Cerebellar cortex (tissue), 1 donor: ENCODE measurements around the gene EHBP1L1.

Experiments used
- DNase-seq: peaks from one replicate; pipeline ENCODE4 v3.0.0-alpha.2; 2015; ENCODE audit warnings: low spot score

Gene EHBP1L1

GRCh38 chr11:65546217-65546958, 29.5 kb upstream of the EHBP1L1 start:
- DNase-seq, result peak; percentile 62

- DNase-seq, result no peak
Observed at GRCh38 chr11:65547446-65548125, 28.3 kb upstream of the EHBP1L1 start.

GRCh38 chr11:65548395-65548794, 27.5 kb upstream of the EHBP1L1 start:
- no peak for DNase-seq

GRCh38 chr11:65549096-65549495, 26.8 kb upstream of the EHBP1L1 start:
- DNase-seq, result no peak

GRCh38 chr11:65551572-65552387, 24.1 kb upstream of the EHBP1L1 start:
- DNase-seq, result peak; percentile 44

- DNase-seq, result no peak
Observed at GRCh38 chr11:65552388-65552951, 23.4 kb upstream of the EHBP1L1 start.

GRCh38 chr11:65553301-65554001, 22.4 kb upstream of the EHBP1L1 start:
- peak; percentile 61 for DNase-seq

- DNase-seq, result no peak
Observed at GRCh38 chr11:65554057-65554818, 21.6 kb upstream of the EHBP1L1 start.

- DNase-seq, result no peak
Observed at GRCh38 chr11:65554842-65555430, 20.9 kb upstream of the EHBP1L1 start.

GRCh38 chr11:65555693-65556231, 20.1 kb upstream of the EHBP1L1 start:
- DNase-seq, result no peak

GRCh38 chr11:65556470-65557279, 19.2 kb upstream of the EHBP1L1 start:
- peak; percentile 50 for DNase-seq

GRCh38 chr11:65557280-65558001, 18.4 kb upstream of the EHBP1L1 start:
- DNase-seq, result no peak

- DNase-seq, result peak; percentile 67
Observed at GRCh38 chr11:65558002-65558929, 17.6 kb upstream of the EHBP1L1 start, which contains the start of gene LTBP3. Gene LTBP3, minus strand, starts transcription at chr11:65558359. Its CDS starts 400 bp downstream, at chr11:65557959.

GRCh38 chr11:65558930-65559509, 16.8 kb upstream of the EHBP1L1 start:
- peak; percentile 56 for DNase-seq

GRCh38 chr11:65559535-65559934, 16.3 kb upstream of the EHBP1L1 start:
- no peak for DNase-seq

- peak; percentile 78 for DNase-seq
Observed at GRCh38 chr11:65559951-65560537, 15.8 kb upstream of the EHBP1L1 start.
